GM19240 (cell line): ENCODE data around the gene HOOK1.
"Not testable (repeated sequence)": the region's sequence is repeated elsewhere in the genome, so short reads cannot be mapped to it uniquely, and the experiment has no call there.

Experiments
- DNase-seq: peaks from one replicate; pipeline ENCODE4 v3.0.0; 2011; ENCODE audit warnings: low spot score; ENCODE audit not compliant: insufficient read length

Gene HOOK1

DNA sequence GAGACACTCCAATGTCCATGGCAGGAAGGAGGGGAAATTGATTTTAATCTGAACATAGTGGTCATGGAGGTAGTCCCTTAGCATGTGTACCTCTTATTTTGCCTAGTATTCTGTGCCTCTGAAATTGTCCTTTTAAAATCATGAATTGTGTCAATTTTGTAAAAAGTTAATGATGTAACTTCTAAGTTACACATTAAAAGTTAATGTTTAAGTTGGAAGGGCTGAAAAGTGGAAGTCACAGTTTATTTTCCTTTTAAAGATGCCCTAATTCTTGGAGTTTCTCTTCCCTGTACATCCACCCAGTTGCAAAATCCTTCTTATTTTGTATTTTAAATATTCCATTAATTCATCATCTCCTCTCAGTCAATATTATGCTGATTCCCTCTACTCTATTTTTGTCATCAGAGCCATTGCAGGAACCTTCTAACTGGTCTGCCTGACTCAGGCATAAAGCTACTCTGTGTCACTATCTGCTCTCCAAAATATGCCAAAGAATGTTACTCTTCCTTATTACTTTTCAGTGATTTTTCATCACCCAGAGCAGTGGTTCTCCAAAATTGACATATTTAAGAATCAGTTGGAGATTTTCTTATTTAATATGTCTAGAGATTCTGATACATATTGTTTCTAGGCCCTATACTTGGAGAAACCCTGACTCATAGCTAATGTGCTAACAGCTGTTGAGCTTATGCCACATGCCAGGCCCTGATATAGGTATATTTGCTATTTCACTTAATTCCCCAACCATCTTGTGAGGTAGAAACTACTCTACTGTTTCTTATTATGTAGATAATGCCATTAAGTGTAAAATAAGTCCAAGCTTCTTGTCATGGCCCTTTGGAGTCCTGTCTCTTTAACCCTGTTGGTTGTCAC, 5.1 kb downstream of the HOOK1 start:
- no peak for DNase-seq

DNA sequence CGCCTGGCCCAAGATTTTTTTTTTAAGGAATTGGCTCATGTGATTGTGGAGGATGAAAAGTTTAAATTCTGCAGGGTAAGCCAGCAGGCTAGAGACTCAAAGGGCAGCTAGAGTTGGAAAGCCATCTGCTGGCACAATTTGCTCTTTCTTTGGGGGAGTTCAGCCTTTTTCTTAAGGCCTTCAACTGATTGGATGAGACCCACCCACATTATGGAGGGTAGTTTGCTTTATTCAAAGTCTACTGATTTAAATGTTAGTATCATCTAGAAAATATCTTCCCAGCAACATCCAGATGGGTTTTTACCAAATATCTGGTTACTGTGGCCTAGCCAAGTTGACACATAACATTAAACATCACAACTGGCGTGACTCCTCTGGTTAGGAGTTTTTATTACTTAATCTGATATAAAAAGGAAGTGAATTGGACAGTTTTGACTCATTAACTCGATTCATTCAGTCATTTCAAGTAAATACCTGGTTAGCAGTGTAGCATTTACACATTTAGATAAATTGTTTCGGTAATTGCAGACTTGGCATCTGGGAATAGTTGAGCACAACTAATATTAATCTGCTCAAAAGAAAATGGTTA, 12.4 kb downstream of the HOOK1 start:
- no peak for DNase-seq

DNA sequence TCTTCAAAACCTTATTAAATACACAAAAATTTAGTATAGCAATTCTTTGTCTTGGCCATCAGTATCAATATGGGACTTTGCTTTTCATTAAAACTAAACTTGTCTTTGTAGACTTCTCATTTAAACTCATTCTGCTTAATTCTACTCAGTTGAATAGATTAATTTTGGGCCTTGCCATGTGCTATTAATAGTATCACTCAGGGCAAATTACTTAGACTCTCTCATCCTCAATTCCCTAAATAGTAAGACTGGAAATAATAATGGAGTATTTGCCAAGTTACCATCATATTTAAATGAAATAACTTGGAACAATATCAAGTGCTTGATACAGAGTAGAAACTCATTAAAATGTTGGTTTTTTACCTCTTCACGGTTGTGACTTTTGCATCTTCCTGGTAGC, 13.4 kb downstream of the HOOK1 start:
- no peak for DNase-seq

DNA sequence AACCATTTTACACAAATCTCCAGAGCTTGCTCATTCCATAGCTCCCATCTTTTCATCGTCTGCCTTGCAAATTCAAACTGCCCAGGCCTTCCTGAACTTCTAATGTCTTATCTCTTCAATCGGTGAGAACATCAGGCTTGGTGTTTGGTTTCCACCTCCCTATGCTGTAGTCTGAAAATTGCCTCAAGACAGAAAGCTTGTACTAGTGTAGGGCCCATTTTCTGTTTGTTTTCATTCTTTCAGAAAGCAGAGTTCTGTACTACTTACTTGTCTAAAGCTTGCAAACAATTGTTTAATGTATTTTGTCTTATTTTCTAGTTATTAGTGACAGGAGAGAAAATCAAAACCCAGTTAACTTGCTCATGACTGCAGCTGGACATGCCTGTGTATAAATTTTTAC, 16.8 kb downstream of the HOOK1 start:
- no peak for DNase-seq

DNA sequence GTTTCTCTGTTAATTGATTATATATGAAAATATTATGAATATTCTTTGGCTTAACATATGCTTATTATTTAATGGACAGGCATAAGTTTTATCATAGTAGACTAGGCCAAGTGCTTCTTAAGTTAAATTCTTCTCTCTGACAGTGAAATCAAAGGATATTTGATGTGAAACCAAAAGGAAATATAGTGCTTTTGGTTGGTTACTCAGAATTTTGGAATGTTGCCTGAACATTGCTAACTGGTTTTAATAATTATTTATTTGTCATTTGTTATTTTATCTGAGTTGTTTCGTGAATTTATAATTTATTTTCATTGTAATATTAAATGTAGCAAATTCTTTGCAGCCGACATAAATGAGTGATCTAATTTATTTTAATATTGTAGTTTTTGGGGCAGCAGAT, 18.3 kb downstream of the HOOK1 start:
- no peak for DNase-seq

DNA sequence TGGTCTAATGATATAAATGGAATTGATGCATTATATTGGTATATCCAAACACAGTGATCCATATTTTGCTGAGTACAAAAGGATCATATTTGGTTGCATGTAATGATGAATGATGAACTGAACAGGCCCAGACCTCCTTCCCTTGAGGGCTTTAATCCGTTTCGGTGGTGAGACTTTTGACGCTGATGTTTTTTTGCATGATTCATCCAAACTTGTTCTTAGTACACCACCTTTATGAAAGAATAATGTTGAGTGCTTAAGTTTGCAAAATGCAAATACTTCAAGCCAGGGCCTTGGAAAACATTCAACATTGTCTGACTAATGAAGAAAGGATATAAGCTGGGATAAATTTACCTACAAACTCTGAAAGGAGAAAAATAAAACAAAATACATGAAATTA, 19.2 kb downstream of the HOOK1 start:
- DNase-seq: no peak

- not testable (repeated sequence) for DNase-seq
Observed at GRCh38 chr1:59837857-59838256, 23.1 kb downstream of the HOOK1 start.

DNA sequence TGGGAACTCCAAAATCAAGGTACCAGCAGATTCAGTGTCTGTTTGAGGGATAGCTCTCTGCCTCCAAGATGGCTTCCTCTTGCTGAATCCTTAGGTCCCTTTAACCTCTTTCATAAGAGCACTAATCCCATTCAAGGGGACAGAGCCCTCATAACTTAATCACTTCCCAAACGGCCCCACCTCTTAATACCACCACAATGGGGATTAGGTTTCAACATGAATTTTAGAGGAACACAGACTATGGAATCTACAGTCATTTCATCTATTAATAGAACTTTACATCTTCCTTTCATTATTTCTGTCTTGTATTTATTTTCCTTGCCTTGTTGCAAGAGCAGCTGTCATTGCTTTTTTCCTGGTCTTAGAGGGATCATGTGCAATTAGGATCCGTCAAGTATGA, 30.3 kb downstream of the HOOK1 start:
- no peak for DNase-seq

DNA sequence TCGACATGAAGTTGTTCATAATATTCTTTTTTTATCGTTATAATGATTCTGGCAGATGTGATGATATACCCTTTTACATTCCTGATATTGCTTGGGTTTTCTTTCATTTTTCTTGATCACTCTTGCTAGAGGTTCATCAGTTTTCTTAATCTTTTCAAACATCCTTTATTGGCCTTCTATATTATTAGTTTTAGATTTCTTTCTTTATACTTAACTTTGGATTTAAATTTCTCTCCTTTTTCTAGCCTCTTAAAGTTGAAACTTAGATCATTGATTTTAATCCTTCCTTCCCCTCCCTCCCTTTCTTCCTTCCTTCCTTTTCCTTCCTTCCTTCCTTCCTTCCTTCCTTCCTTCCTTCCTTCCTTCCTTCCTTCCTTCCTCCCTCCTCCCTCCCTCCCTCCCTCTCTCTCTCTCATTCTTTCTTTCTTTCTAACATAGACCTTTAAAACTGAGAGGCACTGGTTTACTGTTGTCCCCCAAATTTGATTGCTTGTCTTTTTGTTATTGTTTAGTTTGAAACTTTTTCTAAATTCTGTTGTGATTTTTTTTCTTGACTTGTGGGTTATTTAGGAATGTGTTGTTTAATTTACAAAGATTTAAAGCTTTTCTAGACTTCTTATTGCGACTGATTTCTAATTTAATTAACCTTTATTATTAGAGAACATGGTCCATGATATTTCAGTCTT, 31.6 kb downstream of the HOOK1 start:
- no peak for DNase-seq

DNA sequence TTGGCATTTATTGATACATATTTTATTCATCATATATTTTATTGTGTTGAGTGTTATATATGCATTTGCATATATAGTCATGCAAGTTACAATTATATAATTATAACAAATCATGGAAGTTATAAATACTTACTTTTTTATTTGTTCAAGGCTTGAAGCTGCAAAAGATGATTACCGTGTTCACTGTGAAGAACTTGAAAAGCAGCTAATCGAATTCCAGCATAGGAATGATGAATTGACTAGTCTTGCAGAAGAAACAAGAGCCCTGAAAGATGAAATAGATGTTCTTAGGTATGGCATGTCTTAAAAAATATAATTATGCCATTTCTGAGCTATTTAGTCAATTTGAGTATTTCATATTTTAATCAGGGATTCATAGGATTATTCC, 32.1 kb downstream of the HOOK1 start:
- no peak for DNase-seq

GRCh38 chr1:59852117-59852516, 37.4 kb downstream of the HOOK1 start:
- DNase-seq: no peak

DNA sequence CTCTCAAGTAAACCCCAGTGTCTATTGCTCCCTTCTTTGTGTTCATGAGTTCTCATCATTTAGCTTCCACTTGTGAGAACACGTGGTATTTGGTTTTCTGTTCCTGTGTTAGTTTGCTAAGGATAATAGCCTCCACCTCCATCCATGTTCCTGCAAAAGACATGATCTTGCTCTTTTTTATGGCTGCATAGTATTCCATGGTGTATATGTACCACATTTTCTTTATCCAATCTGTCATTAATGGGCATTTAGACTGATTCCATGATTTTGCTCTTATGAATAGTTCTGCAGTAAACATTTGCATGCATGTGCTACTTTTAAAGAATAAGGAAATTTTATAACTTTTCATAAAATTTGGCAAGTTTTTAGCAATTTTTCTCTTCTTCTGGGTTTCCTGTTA, 40.5 kb downstream of the HOOK1 start:
- DNase-seq: not testable (repeated sequence)

GRCh38 chr1:59856725-59857338, 42.1 kb downstream of the HOOK1 start:
- no peak for DNase-seq

GRCh38 chr1:59857679-59858354, 43.1 kb downstream of the HOOK1 start:
- DNase-seq: no peak

DNA sequence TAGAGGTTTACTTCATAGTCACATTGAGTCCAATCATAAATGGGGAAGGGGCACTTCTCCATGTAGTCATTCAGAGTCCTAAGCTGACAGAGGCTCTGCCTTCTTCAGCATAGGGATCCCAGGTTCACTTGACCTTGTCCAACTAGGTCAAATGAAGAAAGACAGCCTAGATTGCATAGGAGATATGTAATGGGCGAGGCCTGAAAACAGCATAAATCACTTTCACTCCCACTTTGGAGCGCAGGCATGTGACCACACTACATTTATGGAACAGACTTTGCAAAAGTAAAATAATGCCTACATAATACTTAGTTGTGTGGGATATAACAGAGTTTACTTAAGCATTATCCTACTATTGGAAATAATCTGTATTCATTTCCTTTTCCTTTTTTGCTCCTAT, 51.7 kb downstream of the HOOK1 start:
- DNase-seq: no peak

DNA sequence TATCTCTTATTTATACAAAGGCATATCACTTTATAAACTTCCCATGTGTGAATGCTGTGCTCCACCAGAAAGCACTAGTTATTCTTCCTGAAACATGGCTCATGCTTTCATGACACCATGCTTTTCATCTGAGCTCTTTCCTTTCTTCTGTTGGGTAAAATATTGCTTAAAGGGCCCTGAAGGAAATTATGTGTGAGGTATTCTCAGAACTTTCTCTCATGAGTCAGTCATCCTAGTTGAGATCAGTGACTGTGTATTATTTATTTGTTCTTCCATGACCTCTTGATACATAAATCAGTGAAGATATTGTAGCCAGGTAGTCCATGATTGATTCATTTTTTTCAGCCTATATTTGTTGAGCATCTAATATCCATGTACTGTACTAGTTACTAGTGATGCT, 57.0 kb downstream of the HOOK1 start:
- no peak for DNase-seq

GRCh38 chr1:59877108-59877682, 62.4 kb downstream of the HOOK1 start:
- DNase-seq: no peak

- DNase-seq: no peak
Observed at GRCh38 chr1:59878370-59878769, 63.6 kb downstream of the HOOK1 start.

GRCh38 chr1:59879574-59879973, 64.8 kb downstream of the HOOK1 start:
- DNase-seq: no peak

- DNase-seq: no peak
Observed at GRCh38 chr1:59879996-59880505, 65.3 kb downstream of the HOOK1 start.

- DNase-seq: no peak
Observed at GRCh38 chr1:59880735-59881134, 66.0 kb downstream of the HOOK1 start.
